MCF 10A (cell line): ENCODE results near the gene STN1. TPM values are rescaled to one million over a fixed set of nuclear protein-coding genes. Genes with fewer than 3 reads are reported as not detected.

ENCODE experiments used
- BruUV-seq: library from RNA; stranded (reverse); fragments of 400-500 nt; replicated peaks from 2 replicates; lab custom pipeline; 2021; lab: Mats Ljungman, UMichigan
- CTCF ChIA-PET: fragments of 300-600 bp; sonication (Branson Sonifier 250); formaldehyde crosslinking; extraction: SDS; loops from one replicate; lab custom pipeline; 2021; ENCODE audit warnings: antibody characterized with exemption, inconsistent platforms; lab: Yijun Ruan, JAX
- POLR2A ChIA-PET: fragments of 300-600, 350-650 bp; sonication (Branson Sonifier 250); formaldehyde crosslinking; extraction: SDS; loops from one replicate; lab custom pipeline; 2020; ENCODE audit warnings: antibody characterized with exemption, inconsistent platforms; lab: Yijun Ruan, JAX
- DNase-seq: peaks from one replicate; pipeline ENCODE4 v3.0.0-alpha.2; 2018; ENCODE audit not compliant: unreplicated experiment
- H3K27ac Mint-ChIP-seq: one replicate; pipeline ENCODE4 v1.8.0; 2022; ENCODE audit warnings: mild to moderate bottlenecking, low read depth, mixed read lengths; ENCODE audit not compliant: unreplicated experiment
- H3K27me3 Mint-ChIP-seq: one replicate; pipeline ENCODE4 v1.8.0; 2022; ENCODE audit warnings: mixed read lengths; ENCODE audit not compliant: insufficient read depth, unreplicated experiment
- H3K36me3 Mint-ChIP-seq: one replicate; pipeline ENCODE4 v1.8.0; 2022; ENCODE audit warnings: mild to moderate bottlenecking, moderate library complexity, mixed read lengths; ENCODE audit not compliant: insufficient read depth, unreplicated experiment
- H3K4me1 Mint-ChIP-seq: one replicate; pipeline ENCODE4 v1.8.0; 2022; ENCODE audit warnings: mixed read lengths; ENCODE audit not compliant: insufficient read depth, unreplicated experiment
- H3K4me3 Mint-ChIP-seq: one replicate; pipeline ENCODE4 v1.8.0; 2022; ENCODE audit warnings: mild to moderate bottlenecking, moderate library complexity, mixed read lengths; ENCODE audit not compliant: unreplicated experiment
- H3K9me3 Mint-ChIP-seq: one replicate; pipeline ENCODE4 v1.8.0; 2022; ENCODE audit warnings: mixed read lengths; ENCODE audit not compliant: unreplicated experiment
- CTCF ChIP-seq: fragments of 200-600 bp; IDR thresholded peaks from one replicate; pipeline ENCODE4 v1.8.0; 2022; ENCODE audit warnings: antibody characterized with exemption, mild to moderate bottlenecking; ENCODE audit not compliant: unreplicated experiment
- intact Hi-C: fragments of 100-400 bp; cut with micrococcal nuclease; formaldehyde crosslinking; loops from 2 replicates; pipeline ENCODE4 v1.14.1; 2022
- total RNA-seq: library from RNA; stranded (reverse); gene quantifications from 2 replicates; pipeline ENCODE4 v1.2.3, GENCODE V29; 2022

The STN1 gene
- total RNA-seq, 1 experiment from 2014 or later = 46.7 TPM

- Mint-ChIP-seq H3K27me3 (no peaks in the 10 kb centered on the region), H3K27ac (no peak overlapping the region), H3K4me1 (peaks cover 6% of the 10 kb centered on the region), H3K4me3 (no peak overlapping the region), H3K9me3 (no peaks in the 10 kb centered on the region), H3K36me3 (no peaks in the 10 kb centered on the region)
- intact Hi-C loops = no loop called here
- no peak for TF ChIP-seq CTCF
- ChIA-PET POLR2A (interaction anchor here (1.5 kb wide), 1 partner anchor 10 kb away, joined by 4 read pairs; no protein-coding TSS in a partner anchor), CTCF (interaction anchor here (0.9 to 2.2 kb wide), 5 partner anchors 9 to 152 kb away, joined by 3 to 7 read pairs (median 4); no protein-coding TSS in a partner anchor)
- no TSS peak for BruUV-seq
- no peak for DNase-seq
These were observed 79.0 kb downstream of the STN1 start for GRCh38 chr10:103838862-103839518.

GRCh38 chr10:103838070-103838395 is 80.0 kb downstream of the STN1 start:
- Mint-ChIP-seq H3K27ac (no peak overlapping the region), H3K4me1 (peaks cover 6% of the 10 kb centered on the region), H3K4me3 (no peak overlapping the region), H3K27me3 (no peaks in the 10 kb centered on the region), H3K9me3 (no peaks in the 10 kb centered on the region), H3K36me3 (no peaks in the 10 kb centered on the region)
- POLR2A ChIA-PET = interaction anchor here (1.5 kb wide), 1 partner anchor 9 kb away, joined by 4 read pairs; no protein-coding TSS in a partner anchor
- no peak for DNase-seq
- no TSS peak for BruUV-seq
- TF ChIP-seq CTCF = no peak
- intact Hi-C loops = no loop called here
- CTCF ChIA-PET = interaction anchor here (1.3 to 2.2 kb wide), 3 partner anchors 10 to 125 kb away, joined by 3 to 7 read pairs (median 4); no protein-coding TSS in a partner anchor

- POLR2A ChIA-PET = interaction anchor here (0.7 to 1.5 kb wide), 3 partner anchors 8 to 14 kb away, joined by 3 to 5 read pairs (median 4); no protein-coding TSS in a partner anchor
- no peak for TF ChIP-seq CTCF
- intact Hi-C loops = no loop called here
- Mint-ChIP-seq H3K9me3 (no peaks in the 10 kb centered on the region), H3K27me3 (no peaks in the 10 kb centered on the region), H3K4me3 (no peak overlapping the region), H3K27ac (no peak overlapping the region), H3K36me3 (no peaks in the 10 kb centered on the region), H3K4me1 (peaks cover 6% of the 10 kb centered on the region)
- DNase-seq = no peak
- BruUV-seq = no TSS peak
- CTCF ChIA-PET = interaction anchor here (0.7 to 1.4 kb wide), 3 partner anchors 11 to 260 kb away, joined by 3 to 4 read pairs (median 4); no protein-coding TSS in a partner anchor
These were observed 80.5 kb downstream of the STN1 start for GRCh38 chr10:103837370-103838069.

- CTCF ChIA-PET = interaction anchor here (0.7 to 0.9 kb wide), 2 partner anchors 124 to 261 kb away, joined by 3 to 4 read pairs; no protein-coding TSS in a partner anchor
- Mint-ChIP-seq H3K4me1 (peaks cover 6% of the 10 kb centered on the region), H3K4me3 (no peak overlapping the region), H3K9me3 (no peaks in the 10 kb centered on the region), H3K27ac (no peak overlapping the region), H3K27me3 (no peaks in the 10 kb centered on the region), H3K36me3 (no peaks in the 10 kb centered on the region)
- BruUV-seq = no TSS peak
- POLR2A ChIA-PET = interaction anchor here (0.7 to 1.4 kb wide), 3 partner anchors 9 to 17 kb away, joined by 3 to 5 read pairs (median 5); no protein-coding TSS in a partner anchor
- TF ChIP-seq CTCF = no peak
- intact Hi-C loops = no loop called here
- no peak for DNase-seq
These were observed 81.1 kb downstream of the STN1 start for GRCh38 chr10:103836861-103837260.
